OCI-LY7 (cell line): ENCODE measurements around the gene RAPGEF5.

ENCODE experiments used
- EZH2phosphoT487 ChIP-seq: fragments of 200-600 bp; sonication (generic); IDR thresholded peaks from 2 replicates; pipeline ENCODE4 v1.6.1; 2018; ENCODE audit warnings: low read depth, borderline replicate concordance, mild to moderate bottlenecking, mixed run types, antibody characterized with exemption, low read length, moderate library complexity, mixed read lengths
- TF ChIP-seq, protein P1 (sequence below): fragments of 200-600 bp; sonication (generic); conservative IDR thresholded peaks from 2 replicates; pipeline ENCODE4 v1.5.1; 2014; ENCODE audit warnings: mild to moderate bottlenecking, antibody characterized with exemption, low read length, moderate library complexity, mixed read lengths

- TF ChIP-seq, protein P1, sequence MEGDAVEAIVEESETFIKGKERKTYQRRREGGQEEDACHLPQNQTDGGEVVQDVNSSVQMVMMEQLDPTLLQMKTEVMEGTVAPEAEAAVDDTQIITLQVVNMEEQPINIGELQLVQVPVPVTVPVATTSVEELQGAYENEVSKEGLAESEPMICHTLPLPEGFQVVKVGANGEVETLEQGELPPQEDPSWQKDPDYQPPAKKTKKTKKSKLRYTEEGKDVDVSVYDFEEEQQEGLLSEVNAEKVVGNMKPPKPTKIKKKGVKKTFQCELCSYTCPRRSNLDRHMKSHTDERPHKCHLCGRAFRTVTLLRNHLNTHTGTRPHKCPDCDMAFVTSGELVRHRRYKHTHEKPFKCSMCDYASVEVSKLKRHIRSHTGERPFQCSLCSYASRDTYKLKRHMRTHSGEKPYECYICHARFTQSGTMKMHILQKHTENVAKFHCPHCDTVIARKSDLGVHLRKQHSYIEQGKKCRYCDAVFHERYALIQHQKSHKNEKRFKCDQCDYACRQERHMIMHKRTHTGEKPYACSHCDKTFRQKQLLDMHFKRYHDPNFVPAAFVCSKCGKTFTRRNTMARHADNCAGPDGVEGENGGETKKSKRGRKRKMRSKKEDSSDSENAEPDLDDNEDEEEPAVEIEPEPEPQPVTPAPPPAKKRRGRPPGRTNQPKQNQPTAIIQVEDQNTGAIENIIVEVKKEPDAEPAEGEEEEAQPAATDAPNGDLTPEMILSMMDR = no peak
- no peak for TF ChIP-seq EZH2phosphoT487
Observed at GRCh38 chr7:22154143-22154529, 202.8 kb downstream of the RAPGEF5 start.
